ENCODE results near the gene MRGPRX3. TPM values are rescaled to one million over a fixed set of nuclear protein-coding genes. Genes with fewer than 3 reads are reported as not detected.

The MRGPRX3 gene
- total RNA-seq, 2 experiments from 2014 or later, result not detected

DNA sequence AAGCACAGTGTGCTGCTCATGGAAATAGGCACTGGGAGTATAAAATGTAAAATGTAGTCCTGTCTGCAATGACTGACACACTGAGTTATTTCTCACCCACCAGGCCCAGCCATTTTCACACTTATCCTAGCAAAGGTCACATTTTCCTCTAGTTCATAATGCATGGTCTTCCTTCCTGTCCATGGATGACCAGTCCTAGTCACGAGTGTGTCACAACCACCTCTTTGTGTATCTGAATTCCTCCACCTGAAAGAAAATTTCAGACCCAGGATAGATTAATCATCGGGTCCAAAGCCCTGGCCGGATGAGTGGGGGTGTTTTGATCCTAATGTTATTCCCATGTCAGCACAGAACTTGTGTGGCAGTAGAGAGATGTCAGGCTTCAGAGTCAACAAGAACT lies 40.3 kb downstream of the MRGPRX3 start, which contains the start of gene MRGPRX4:
Gene MRGPRX4 (plus strand): TSS at position 172 of the 400 bp plus-strand sequence. CDS start 420 bp downstream, outside the sequence.
- H3K4me1 Mint-ChIP-seq (ENCODE audit: low read depth), result no peaks in the 10 kb centered on the region
- no peak for DNase-seq
- intact Hi-C loops (cut with micrococcal nuclease), result loop anchor here (5.0 kb wide), 1 partner anchor 70 kb away; no protein-coding TSS in a partner anchor
- peaks cover 17% of the 10 kb centered on the region for H3K27me3 Mint-ChIP-seq (ENCODE audit: low read depth)
- H3K36me3 Mint-ChIP-seq (ENCODE audit: low read depth), result no peaks in the 10 kb centered on the region
- H3K27ac Mint-ChIP-seq, result no peak within 1 kb of the TSS
- CTCF ChIA-PET, result no interaction called here
- no peaks in the 10 kb centered on the region for H3K9me3 Mint-ChIP-seq
- H3K4me3 Mint-ChIP-seq, result no peak within 1 kb of the TSS

DNA sequence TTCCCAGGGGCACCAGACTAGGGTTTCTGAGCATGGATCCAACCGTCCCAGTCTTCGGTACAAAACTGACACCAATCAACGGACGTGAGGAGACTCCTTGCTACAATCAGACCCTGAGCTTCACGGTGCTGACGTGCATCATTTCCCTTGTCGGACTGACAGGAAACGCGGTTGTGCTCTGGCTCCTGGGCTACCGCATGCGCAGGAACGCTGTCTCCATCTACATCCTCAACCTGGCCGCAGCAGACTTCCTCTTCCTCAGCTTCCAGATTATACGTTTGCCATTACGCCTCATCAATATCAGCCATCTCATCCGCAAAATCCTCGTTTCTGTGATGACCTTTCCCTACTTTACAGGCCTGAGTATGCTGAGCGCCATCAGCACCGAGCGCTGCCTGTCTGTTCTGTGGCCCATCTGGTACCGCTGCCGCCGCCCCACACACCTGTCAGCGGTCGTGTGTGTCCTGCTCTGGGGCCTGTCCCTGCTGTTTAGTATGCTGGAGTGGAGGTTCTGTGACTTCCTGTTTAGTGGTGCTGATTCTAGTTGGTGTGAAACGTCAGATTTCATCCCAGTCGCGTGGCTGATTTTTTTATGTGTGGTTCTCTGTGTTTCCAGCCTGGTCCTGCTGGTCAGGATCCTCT lies 41.0 kb downstream of the MRGPRX3 start:
- Mint-ChIP-seq H3K36me3 (ENCODE audit: low read depth) (no peaks in the 10 kb centered on the region), H3K27me3 (ENCODE audit: low read depth) (peaks cover 17% of the 10 kb centered on the region), H3K4me1 (ENCODE audit: low read depth) (no peaks in the 10 kb centered on the region), H3K4me3 (no peak overlapping the region), H3K9me3 (no peaks in the 10 kb centered on the region), H3K27ac (no peak overlapping the region)
- intact Hi-C loops (cut with micrococcal nuclease), result loop anchor here (5.0 kb wide), 1 partner anchor 69 kb away; no protein-coding TSS in a partner anchor
- CTCF ChIA-PET, result no interaction called here
- DNase-seq, result no peak

Other genes with a start within 250 kb of the MRGPRX3 start
- gene SERGEF, start 119.5 kb upstream of the MRGPRX3 start, total RNA-seq, result 10 to 100 TPM; 40.2 to 41.7 TPM
- gene TPH1, start 86.3 kb upstream of the MRGPRX3 start, total RNA-seq, result under 1 TPM in 1 of 2 experiments, not detected in 1; 0.47 TPM
- gene SAAL1, start 26.5 kb upstream of the MRGPRX3 start, total RNA-seq, result 10 to 100 TPM; 36.4 to 37.0 TPM
- gene MRGPRX4, start 40.3 kb downstream of the MRGPRX3 start, total RNA-seq, result not detected
- gene SAA4, start 104.2 kb downstream of the MRGPRX3 start, total RNA-seq, result not detected
- gene SAA2, start 116.1 kb downstream of the MRGPRX3 start, total RNA-seq, result not detected
- not detected for gene SAA1, start 133.7 kb downstream of the MRGPRX3 start, total RNA-seq
- 10 to 100 TPM; 21.7 to 21.9 TPM for gene HPS5, start 189.6 kb downstream of the MRGPRX3 start, total RNA-seq
- gene GTF2H1, start 190.0 kb downstream of the MRGPRX3 start, total RNA-seq, result 10 to 100 TPM; 33.4 to 34.1 TPM

All from activated naive CD4-positive, alpha-beta T cell treated with anti-CD3 and anti-CD28 coated beads for 36 hours (primary cell).